Activated naive CD8-positive, alpha-beta T cell treated with anti-CD3 and anti-CD28 coated beads, Interleukin-2, amount 10 ng/mL, durations not matched to agents 7 days and 5 days (primary cell): Measurements from ENCODE around the gene LZTS3. TPM values are rescaled to one million over a fixed set of nuclear protein-coding genes. Genes with fewer than 3 reads are reported as not detected.
A peak's percentile ranks its signal among the peaks of the same experiment; 100 is the strongest.
"Not testable (repeated sequence)": the region's sequence is repeated elsewhere in the genome, so short reads cannot be mapped to it uniquely, and the experiment has no call there.

ENCODE experiments used
- ATAC-seq: fragments of 150-1000 bp; cut with Tn5 transposase; one replicate; pipeline ENCODE4 v1.10.0; 2021; ENCODE audit warnings: low read depth, moderate library complexity
- POLR2A ChIA-PET: fragments of 350-600 bp; sonication (Branson Sonifier 250); formaldehyde crosslinking; loops from one replicate; lab custom pipeline; 2021; ENCODE audit warnings: antibody characterized with exemption; lab: Charles Lee
- DNase-seq: peaks from one replicate; pipeline ENCODE4 v3.0.0; 2021
- H3K27ac Mint-ChIP-seq: one replicate; pipeline ENCODE4 v1.8.0; 2022; ENCODE audit warnings: mild to moderate bottlenecking, mixed read lengths
- H3K27me3 Mint-ChIP-seq: one replicate; pipeline ENCODE4 v1.8.0; 2022; ENCODE audit warnings: mild to moderate bottlenecking, moderate library complexity, mixed read lengths
- H3K36me3 Mint-ChIP-seq: one replicate; pipeline ENCODE4 v1.8.0; 2021; ENCODE audit warnings: mild to moderate bottlenecking, mixed read lengths
- H3K4me1 Mint-ChIP-seq: one replicate; pipeline ENCODE4 v1.8.0; 2021; ENCODE audit warnings: mixed read lengths
- H3K4me3 Mint-ChIP-seq: one replicate; pipeline ENCODE4 v1.8.0; 2022; ENCODE audit warnings: mild to moderate bottlenecking, moderate library complexity, mixed read lengths
- H3K9me3 Mint-ChIP-seq: one replicate; pipeline ENCODE4 v1.8.0; 2021; ENCODE audit warnings: mixed read lengths
- total RNA-seq, 2 experiments: library from RNA; stranded (reverse); gene quantifications; one replicate each; pipeline ENCODE4 v1.2.3, GENCODE V29; 2021

LZTS3 gene
- total RNA-seq, 2 experiments from 2014 or later = 2.1 to 2.5 TPM

DNA sequence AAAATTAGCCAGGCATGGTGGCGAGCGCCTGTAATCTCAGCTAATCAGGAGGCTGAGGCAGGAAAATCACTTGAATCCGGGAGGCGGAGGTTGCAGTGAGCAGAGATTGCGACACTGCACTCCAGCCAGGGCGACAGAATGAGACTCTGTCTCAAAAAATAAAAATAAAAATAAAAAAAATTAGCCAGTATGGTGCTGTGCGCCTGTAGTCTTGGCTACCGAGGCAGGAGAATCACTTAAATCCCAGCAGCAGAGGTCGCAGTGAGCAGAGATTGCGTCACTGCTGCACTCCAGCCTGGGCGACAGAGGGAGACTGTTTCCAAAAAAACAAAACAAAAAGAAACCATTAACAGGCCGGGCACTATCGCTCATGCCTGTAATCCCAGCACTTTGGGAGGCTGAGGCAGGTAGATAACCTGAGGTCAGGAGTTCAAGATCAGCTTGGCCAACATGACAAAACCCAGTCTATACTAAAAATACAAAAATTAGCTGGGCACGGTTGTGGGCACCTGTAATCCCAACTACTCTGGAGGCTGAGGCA, 55.4 kb downstream of the LZTS3 start:
- H3K4me3 Mint-ChIP-seq, H3K27me3 Mint-ChIP-seq, DNase-seq, H3K9me3 Mint-ChIP-seq, POLR2A ChIA-PET: not testable (repeated sequence)
- Mint-ChIP-seq H3K27ac (peak overlapping the region; percentile 68), H3K36me3 (peaks cover 18% of the 10 kb centered on the region), H3K4me1 (peaks cover 34% of the 10 kb centered on the region)
- ATAC-seq = peak; percentile 41

DNA sequence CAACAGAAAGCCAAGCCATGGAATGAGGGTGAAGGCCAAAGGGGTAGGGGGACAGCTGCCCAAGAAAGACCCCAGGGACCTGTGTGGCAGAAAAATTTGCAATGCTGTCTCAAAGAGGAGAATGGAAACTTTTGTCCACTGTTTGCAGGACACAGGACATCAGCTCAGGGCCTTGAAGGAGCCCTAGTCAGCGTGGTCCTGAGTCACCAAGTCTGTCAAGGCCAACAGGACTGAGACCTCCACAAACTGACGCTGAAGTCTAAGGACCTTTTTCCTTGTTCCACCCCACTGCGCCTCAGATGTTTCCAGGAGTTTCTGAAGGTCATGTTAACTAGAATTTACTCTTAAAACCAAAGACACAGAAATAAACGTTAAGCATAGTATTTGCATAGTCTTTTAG, 57.0 kb downstream of the LZTS3 start:
- POLR2A ChIA-PET = no interaction called here
- H3K36me3 Mint-ChIP-seq = peaks cover 6% of the 10 kb centered on the region
- ATAC-seq (no peak), DNase-seq (no peak)
- H3K4me3 Mint-ChIP-seq = no peak overlapping the region
- no peaks in the 10 kb centered on the region for H3K27me3 Mint-ChIP-seq
- H3K27ac Mint-ChIP-seq = no peak overlapping the region
- H3K4me1 Mint-ChIP-seq = peaks cover 21% of the 10 kb centered on the region
- no peaks in the 10 kb centered on the region for H3K9me3 Mint-ChIP-seq

- H3K36me3 Mint-ChIP-seq = peaks cover 5% of the 10 kb centered on the region
- peaks cover 12% of the 10 kb centered on the region for H3K4me1 Mint-ChIP-seq
- no peaks in the 10 kb centered on the region for H3K9me3 Mint-ChIP-seq
- peak; percentile 46 for DNase-seq
- ATAC-seq = peak; percentile 48
- no peak overlapping the region for H3K27ac Mint-ChIP-seq
- no peaks in the 10 kb centered on the region for H3K27me3 Mint-ChIP-seq
- no peak overlapping the region for H3K4me3 Mint-ChIP-seq
- POLR2A ChIA-PET = interaction anchor here (0.6 kb wide), 1 partner anchor 19 kb away, joined by 4 read pairs; no protein-coding TSS in a partner anchor
These were observed 57.9 kb downstream of the LZTS3 start for GRCh38 chr20:3115190-3116107.

Other genes with a start within 250 kb of the LZTS3 start
- 1 to 10 TPM in 1 of 2 experiments, under 1 TPM in 1; 0.85 to 1.6 TPM for gene GNRH2, start 129.9 kb downstream of the LZTS3 start, total RNA-seq
- 10 to 100 TPM; 30.4 to 32.6 TPM for gene MRPS26, start 127.5 kb downstream of the LZTS3 start, total RNA-seq
- under 1 TPM; 0.68 to 0.89 TPM for gene OXT, start 101.9 kb downstream of the LZTS3 start, total RNA-seq
- gene AVP, start 88.8 kb downstream of the LZTS3 start, total RNA-seq = not detected
- 10 to 100 TPM; 21.3 to 21.7 TPM for gene FASTKD5, start 13.7 kb downstream of the LZTS3 start, total RNA-seq
- gene UBOX5, start 13.7 kb downstream of the LZTS3 start, total RNA-seq = 1 to 10 TPM; 9.3 to 9.4 TPM
- gene DDRGK1, start 31.1 kb upstream of the LZTS3 start, total RNA-seq = 10 to 100 TPM; 58.1 to 59.2 TPM
- gene ITPA, start 35.9 kb upstream of the LZTS3 start, total RNA-seq = 10 to 100 TPM; 44.3 to 44.4 TPM
- 1 to 10 TPM; 1.9 to 2.4 TPM for gene SLC4A11, start 65.6 kb upstream of the LZTS3 start, total RNA-seq
- 1 to 10 TPM; 5.1 to 6.4 TPM for gene DNAAF9, start 234.1 kb upstream of the LZTS3 start, total RNA-seq